GM21367 (cell line): ENCODE results near the gene EXOSC9.

ENCODE experiments used
- ATAC-seq: cut with Tn5 transposase; IDR thresholded peaks from one replicate; pipeline ENCODE4 v1.9.1; 2021; ENCODE audit not compliant: unreplicated experiment

EXOSC9 gene

DNA sequence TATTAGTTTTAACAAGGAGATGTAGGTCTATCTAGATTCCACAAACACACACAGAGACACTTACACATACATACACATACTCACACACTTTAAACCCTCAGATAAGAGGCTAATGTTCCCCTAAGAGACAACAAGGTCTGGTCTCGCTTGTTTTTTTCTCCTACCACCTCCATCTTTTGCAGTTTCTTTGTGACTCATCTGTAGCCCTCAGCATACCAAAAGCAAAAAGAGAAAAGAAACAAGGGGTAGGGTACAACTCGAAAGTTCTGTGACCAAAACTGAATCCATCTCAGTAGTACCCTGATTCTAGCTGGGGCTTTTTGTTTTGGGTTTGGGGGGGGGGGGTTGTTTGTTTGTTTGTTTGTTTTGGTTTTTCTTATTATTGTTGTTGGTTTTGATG, 12.2 kb upstream of the EXOSC9 start:
- ATAC-seq, result peak; percentile 94

DNA sequence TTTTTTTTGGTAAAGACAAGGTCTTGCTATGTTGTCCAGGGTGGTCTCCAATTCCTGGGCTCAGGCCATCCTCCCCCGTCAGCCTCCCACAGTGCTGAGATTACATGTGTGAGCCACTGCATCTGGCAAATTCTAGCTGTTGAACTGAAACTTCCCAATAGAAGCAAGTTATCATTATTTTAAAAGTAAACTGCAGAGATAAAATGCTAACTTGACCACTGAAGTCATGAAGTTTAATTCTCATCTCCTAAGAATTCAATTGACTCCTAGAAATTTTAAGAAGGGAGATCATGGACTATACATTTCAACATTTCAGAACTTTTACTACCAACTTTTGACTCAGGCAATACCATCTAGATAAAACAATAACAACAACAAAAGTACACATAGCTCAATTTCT, 11.7 kb upstream of the EXOSC9 start:
- ATAC-seq, result no peak

DNA sequence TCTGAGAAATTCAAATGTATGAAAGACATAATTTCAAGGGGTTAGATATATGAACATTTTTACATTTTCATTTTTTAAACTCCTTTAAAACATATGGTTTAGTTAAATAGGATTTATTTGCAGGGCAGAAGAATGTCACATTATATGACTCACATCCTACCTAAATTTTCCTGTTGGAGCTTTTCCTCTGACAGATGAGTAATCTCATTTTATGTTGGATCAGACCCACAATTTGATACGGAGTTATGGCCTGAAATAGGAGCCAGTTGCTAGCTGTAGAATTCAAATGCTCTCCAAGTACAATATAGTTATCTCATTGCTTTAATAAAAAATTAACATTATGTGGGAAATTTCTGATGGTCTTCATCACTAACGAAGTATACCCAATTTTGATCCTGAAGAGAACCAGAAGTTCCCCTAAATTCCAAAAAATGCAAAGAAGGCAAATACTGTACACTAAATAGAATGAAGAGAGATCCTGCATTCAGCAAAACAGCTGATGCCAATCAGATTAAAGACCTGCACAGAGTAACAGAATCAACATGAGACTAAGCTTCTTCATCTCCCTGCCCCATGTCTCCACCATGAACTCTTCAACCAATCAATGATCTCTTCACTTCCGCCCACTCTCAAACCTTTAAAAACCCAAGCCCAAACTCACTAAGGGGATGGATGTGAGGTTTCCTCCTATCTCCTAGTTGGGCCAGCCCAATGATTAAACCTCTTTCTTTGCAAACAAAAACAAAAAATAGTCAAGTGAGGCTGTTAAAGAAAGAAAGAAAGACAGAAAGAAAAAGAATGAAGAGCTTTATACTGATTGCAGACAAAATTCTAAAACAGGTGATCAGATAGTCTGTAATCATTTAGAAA, 10.9 kb upstream of the EXOSC9 start:
- no peak for ATAC-seq

DNA sequence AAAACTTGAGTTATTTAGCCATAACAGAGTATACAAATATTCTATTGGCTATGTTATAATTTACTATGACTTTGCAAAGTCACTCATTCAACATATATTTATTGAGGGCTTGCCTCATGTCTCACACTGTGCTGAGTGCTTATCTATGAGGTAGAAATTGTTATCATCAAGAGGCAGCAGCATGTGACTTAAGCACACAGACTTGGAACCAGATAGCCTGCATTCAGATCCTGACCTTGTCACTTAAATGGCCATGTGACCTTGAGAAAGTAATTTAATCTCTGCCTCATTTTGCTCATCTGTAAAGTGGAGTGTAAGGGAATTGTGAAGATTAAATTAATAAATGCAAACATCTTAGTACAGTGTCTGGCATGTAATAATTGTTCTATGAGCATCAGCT, 10.1 kb upstream of the EXOSC9 start:
- no peak for ATAC-seq

DNA sequence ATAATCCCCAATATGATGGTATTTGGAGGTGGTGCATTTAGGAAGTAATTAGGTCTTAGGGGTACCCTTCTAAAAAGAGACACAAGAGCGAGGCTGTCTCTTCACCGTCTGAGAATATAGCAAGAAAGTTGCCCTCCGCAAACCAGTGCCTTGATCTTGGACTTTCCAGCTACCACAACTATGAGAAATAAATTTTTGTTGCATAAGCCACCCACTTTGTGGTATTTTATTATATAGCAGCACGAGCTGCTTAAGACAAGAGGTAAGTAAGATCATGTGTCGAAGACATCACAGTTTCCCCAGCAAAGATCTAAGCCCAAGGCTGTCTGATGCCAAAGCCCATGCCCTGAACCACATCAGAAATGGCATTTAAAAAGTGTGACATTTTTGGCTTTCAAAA, 9.6 kb upstream of the EXOSC9 start:
- no peak for ATAC-seq

DNA sequence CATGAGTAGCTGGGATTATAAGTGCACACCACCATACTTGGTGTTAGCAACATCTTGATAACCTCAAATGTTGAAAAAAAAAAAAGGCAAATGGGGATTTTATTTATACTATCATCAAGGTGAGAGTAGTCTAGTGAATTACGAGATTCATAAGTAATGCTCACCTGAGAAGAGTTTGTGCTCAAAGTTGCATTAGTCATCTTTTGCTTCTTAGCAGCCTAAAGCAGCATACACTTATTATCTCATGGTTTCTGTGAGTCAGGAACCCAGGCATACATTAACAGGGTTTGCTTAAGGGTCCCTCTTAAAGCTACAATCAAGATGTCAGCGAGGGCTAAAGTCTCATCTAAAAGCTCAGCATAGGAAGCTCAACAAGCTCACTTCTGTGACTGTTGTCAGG, 8.2 kb upstream of the EXOSC9 start:
- ATAC-seq, result no peak

DNA sequence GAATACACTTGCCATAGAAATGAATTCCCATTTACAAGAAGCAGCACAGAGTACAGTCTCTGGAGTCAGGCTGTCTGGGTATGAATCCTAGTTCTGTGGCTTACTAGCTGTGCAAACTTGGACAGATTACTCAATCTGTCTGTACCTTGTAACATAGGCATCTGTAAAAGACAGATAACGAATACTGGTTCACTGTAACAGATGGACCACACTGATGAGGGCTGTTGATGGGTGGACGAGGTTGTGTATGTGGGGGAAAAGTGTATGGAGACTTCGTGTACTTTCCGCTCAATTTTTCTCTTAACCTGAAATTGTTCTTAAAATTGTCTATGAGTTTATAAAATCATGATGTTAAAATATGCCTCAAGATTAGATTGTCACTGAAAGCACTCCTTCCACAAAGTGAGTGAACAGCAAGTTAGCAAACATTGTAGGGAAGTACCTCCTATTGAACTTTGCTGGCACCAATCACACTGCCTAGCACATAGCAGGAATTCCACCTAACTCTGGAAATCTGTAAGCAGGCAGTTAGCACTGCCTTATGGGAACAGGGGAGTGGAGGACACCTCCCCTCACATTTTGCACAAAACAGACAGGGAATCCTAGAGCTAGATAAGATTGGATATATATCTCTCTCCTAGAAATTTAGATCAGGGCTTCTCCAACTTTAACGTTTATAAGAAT, 6.5 kb upstream of the EXOSC9 start:
- no peak for ATAC-seq

DNA sequence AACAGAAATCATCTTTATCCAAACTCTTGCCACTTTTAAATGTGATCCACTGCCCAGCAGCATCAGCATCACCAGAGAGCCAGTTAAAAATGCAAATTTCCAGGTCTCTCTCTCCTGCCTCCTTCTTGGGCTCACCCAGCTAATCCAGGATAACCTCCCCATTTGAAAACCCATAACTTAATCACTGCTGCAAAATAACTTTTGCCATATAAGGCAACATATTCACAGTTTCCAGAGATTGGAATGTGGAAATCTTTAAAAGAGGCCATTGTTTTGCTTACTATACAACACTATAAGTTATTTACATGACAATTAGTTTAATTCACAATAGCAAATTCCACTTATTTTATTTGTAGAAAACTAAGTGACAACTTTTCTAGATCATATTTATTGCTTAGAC, 4.8 kb upstream of the EXOSC9 start:
- ATAC-seq, result no peak

DNA sequence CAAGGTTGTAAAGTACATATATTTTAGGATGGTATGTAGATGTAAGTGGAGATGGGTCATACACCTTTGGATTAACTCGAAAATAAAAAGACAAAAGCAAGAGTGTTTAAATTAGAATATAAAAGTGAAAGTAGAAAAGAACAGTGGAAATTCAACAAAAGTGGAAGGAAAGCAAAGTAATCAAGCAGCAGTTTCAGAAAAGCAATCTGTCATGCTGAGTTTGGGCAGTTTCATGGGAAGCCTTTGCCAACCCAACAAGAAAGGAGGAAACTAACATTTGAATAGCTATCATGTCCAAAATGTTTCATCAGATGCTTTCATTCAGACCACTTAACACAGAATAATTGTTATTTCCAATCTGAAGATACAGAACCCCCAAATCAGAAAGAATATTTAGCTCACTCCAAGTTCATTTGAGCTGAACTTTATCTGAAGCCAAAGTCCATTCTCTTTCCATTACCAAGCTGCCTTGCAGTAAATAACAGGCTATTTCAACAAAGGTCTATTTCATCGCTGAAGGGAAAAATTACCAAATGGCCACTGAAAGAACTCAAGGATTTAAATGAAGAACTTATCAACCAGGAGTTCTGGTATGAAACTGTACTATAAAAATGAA, 1.8 kb upstream of the EXOSC9 start:
- no peak for ATAC-seq

DNA sequence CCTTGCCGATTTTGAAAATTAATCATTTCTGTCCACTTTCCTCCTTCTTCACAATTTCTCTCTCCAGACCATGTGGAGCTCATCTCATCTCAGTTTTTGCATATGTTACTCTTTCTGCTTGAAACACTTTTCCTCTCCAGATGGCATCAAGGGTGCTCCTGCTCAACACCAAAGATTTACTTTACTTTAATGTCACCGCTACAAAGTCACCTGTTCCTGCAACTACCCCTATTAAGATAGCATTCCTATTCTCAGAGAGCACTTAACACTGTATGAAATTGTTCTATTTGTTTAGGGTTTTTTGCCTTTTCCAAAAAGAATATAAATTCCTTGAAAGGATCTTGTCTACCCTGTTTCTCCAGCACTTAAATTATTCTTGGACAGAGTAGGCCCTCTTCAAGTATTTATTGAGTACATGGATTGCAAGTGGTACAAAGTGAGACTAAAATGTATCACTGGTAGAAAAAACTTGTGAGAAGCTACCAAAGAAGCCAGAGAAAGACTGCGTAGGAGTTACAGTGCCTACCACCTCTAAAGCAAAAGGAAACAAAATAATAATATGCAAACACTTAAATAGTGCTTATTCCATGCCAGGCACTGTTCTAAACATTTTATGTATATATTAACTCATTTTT, 1.1 kb upstream of the EXOSC9 start:
- no peak for ATAC-seq

DNA sequence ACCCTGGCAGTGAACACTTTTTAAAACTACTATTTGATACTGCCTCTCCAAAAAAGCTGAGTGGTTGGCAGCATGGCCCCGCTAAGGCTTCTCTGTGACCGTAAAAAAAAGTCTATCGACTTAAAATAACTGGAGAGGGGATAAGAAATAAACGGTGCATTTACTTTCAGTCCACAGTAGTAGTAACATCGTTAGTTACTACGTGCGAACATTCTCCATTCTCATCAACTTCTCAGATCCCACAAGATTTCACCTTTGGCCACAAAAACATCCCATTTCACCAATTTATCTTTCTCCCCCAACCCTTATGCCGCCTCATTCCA, 524 bp upstream of the EXOSC9 start:
- ATAC-seq, result peak; percentile 19

DNA sequence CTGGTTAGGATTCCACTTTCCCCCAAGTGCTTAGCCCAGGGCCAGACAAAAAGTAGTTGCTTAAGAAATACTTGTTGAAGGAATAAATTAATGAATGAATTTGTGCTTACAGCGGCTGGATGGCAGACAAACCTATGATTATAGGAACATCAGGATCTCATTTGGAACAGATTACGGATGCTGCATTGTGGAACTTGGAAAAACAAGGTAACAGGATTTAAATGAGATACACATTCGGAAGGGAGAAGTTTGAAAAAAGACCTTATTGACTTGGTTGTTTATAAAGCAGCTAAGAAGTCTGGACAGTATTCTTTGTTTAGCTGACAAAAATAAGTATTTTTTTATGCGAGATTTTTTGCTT, 572 bp downstream of the EXOSC9 start:
- ATAC-seq, result no peak

DNA sequence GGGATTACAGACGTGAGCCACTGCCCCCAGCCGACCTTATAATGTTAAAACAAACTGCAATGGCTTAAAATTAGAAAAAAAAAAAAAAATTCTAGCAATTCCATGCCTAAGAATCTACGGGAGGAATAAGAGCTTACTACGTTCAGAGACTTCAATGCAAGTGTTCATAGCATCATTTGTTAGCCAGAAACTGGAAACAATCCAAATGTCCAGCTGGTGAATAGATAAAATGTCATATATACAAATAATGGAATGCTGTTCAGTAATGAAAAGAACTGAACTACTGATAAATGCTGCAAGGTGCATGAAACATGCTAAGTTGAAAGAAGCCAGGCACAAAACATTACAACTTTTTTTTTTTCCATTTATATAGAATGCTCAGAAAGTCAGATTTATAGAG, 5.3 kb downstream of the EXOSC9 start:
- no peak for ATAC-seq

DNA sequence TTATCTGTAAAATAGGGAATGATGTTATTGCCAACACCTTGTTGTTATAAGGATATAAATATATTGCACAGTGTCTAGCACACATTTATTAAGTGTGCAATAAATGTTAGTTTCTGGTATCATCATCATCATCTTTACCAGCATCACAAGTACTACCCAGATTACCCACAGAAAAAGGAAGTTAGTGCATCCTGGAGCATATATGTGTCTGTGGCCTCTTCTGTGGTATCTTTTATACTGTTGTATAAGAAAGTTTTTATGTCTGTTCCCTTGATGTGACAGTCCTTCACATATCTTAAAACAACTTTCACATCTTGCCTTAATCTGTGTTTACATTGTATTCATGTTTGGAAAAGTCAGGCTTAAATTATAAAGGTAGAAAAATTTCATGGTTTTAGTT, 10.0 kb downstream of the EXOSC9 start:
- ATAC-seq, result no peak

DNA sequence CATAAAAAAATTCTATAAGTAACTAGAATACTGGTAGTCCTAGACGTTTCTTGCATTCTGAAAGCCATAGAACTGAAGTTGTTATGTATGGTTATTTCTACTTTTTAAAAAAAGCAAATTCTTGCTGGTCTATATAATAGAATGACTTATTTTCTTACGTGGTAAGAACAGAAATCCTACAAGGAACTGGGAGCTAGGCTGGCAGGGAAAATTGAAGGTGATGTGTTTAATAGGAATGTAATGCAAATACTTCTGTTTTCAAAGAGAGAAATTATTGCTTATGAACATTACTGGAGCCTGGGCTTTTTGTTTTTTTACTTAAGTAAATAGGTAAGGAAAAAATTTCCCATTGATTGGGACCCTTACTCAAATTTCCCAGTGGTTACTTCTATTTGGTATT, 13.6 kb downstream of the EXOSC9 start:
- ATAC-seq, result no peak

DNA sequence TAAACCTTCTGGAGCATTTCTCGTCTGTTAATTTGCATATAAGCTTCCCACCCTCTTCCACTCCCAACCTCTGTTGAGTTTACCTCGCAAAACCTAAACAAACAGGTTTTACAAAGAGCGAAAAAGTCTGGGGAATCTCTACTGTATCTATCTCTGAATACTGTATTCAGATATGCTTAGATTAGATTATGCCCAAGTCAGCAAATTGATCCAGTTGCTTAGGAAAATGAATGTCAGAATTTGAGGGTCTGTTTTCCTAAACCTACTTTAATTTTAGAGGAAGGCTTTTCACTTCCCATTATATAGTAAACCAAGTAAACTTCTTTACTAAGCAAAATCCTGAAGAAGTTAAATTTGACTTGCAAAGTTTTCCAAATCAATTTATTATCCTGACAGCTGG, 15.9 kb downstream of the EXOSC9 start:
- ATAC-seq, result no peak

DNA sequence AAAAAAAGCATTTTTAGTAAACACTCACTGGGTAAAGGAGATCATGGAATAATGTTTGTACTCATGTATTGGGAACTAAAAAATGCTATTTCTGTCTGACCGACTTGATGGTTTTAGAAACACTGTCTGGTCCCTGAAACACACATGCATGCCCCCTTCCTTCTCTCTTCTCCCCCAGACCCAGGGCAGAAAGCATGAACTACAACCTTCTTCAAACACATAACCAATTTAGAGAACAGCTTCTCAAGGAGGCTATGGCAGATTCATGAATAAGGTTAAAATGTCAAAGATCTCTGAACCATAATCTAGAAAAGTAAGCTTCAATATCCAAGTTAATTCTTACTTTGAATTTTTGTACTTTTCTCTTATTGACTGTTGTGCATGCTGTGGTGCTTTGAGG, 16.6 kb downstream of the EXOSC9 start:
- no peak for ATAC-seq

DNA sequence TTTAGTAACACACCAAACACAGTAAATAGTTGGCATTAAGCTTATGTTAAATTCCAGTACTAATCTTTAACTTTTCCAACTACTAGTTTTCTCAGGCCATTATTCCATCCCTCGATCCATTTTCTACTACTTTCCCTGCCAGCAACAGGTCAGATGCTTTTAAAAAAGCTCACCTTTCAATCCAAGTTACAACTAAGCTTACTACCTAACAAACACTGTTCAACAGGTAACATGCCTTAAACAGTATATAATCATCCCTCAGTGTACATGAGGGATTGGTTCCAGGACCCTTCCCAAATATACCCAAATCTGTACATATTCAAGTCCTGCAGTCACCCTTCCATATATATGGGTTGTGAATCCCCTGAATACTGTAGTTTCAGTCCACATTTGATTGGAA, 17.1 kb downstream of the EXOSC9 start:
- no peak for ATAC-seq

DNA sequence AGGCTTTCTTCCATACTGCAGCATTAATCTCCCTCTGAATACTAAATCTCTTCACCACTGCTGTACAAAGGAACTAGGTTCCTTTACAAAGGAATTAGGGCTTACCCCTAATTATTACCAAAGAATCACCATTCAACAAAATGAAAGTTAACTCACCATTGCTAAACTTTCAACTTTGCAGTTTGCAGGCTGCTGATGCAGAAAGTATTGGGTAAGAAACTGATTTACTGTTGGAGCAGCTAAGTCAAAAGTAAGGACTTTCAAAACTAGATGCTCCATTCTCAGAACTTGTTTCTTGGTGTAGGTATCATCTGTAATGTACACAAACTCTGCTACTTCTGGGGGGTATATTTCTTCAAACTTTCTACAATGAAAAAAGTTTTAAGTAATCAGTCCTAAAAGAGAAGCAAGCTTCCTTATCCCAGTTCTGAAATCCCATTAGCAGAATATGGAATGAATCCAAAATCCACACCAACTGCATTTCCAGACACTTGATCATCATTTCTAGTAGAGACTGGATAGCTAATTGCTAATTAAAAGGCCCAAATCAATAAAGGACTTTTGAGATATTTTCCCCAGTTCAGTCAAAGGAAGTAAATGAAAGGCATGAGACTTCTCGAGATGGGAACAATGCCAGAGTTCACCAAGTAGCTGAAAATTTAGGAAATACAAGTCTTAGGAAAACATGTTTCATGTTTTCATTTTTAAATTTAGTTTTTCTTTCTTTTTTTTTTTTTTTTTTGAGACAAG, 18.3 kb downstream of the EXOSC9 start:
- no peak for ATAC-seq

DNA sequence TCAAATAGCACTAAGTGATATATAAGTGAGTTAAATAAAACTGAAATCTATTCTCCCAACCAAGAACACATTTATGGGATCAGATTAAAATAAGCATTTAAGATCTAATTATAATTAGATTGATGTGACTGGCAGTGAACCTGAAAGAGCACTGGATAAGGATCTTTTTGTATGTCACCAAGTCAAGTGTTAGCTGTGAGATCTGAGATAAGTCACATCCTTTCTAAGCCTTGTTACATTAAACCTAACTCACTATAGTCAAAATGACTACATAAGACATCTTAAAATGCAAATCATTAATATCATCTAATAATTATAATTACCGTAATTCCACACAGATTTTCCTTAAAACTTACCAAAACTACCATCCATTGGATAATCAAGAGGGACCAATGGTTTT, 20.9 kb downstream of the EXOSC9 start:
- ATAC-seq, result no peak

DNA sequence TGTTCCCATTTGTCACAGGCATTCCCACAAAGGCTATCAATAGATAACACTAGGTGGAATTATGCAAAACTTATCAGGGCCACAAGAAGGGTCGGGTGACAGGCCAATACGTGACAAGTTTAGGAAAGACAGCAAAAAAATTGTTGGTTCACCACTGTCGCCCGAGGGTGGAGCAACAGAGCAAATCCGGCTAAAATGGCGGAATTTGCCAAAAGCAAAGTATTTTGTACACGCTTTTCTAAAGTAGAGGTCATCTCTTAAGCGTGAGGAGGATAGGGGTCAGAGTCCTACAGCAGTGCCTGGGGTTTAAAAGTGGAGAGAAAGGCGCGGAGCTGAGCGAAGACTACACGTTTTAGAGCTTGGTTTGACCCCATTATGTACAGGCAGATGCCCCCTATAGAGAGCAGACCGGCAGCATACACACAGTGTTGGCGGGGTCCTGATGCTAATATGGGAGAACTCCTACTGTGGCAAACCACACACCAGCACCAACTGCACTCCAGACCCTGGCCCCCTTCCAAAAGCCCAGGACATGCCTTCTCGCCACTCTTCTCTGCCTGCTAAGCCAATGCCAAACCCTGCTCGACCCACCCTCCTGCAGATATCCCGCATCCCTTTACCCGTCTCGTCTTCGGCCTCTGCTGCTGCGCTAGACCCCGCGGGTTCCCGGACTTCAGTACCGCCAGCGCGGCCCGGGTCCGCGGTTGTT, 21.8 kb downstream of the EXOSC9 start:
- ATAC-seq, result peak; percentile 51
